IMR-90 (cell line): ENCODE results near the gene PCED1A. TPM values are rescaled to one million over a fixed set of nuclear protein-coding genes. Genes with fewer than 3 reads are reported as not detected.

Experiments used
- ATAC-seq: fragments of 200-7000 bp; cut with Tn5 transposase; 2 replicates; pipeline ENCODE4 v1.9.1; 2020; ENCODE audit warnings: low read depth, mild to moderate bottlenecking, moderate library complexity
- BruUV-seq: library from RNA; stranded (reverse); fragments of 400-500 nt; replicated peaks from 2 replicates; lab custom pipeline; 2021; lab: Mats Ljungman, UMichigan
- CTCF ChIA-PET: fragments of 300-600 bp; formaldehyde crosslinking; extraction: SDS; loops from one replicate; lab custom pipeline; 2021; ENCODE audit warnings: antibody characterized with exemption; lab: Yijun Ruan, JAX
- POLR2A ChIA-PET: fragments of 300-600 bp; sonication (Branson Sonifier 250); formaldehyde crosslinking; loops from one replicate; lab custom pipeline; 2022; ENCODE audit warnings: antibody characterized with exemption; ENCODE audit not compliant: unreplicated experiment; lab: Charles Lee
- DNase-seq: peaks from one replicate; pipeline ENCODE4 v3.0.0; 2013
- H2AFZ ChIP-seq: replicated peaks from 2 replicates; pipeline ENCODE3; 2013; ENCODE audit warnings: low read length, mild to moderate bottlenecking; ENCODE audit not compliant: poor library complexity
- H2AK5ac ChIP-seq: 2 replicates; pipeline ENCODE4 v1.6.1; 2013; ENCODE audit warnings: low read depth, low read length, inconsistent platforms
- H2AK9ac ChIP-seq: replicated peaks from 2 replicates; pipeline ENCODE3; 2013; ENCODE audit warnings: mild to moderate bottlenecking, low read depth, low read length, moderate library complexity; ENCODE audit not compliant: poor library complexity
- H2BK120ac ChIP-seq: 2 replicates; pipeline ENCODE4 v1.6.1; 2013; ENCODE audit warnings: low read depth, low read length, inconsistent platforms
- H2BK15ac ChIP-seq: 3 replicates; pipeline ENCODE4 v1.6.1; 2013; ENCODE audit warnings: low read depth, low read length, inconsistent platforms
- H2BK20ac ChIP-seq: 2 replicates; pipeline ENCODE4 v1.6.1; 2013; ENCODE audit warnings: low read depth, mild to moderate bottlenecking, inconsistent platforms, low read length, moderate library complexity
- H2BK5ac ChIP-seq: 2 replicates; pipeline ENCODE4 v1.6.1; 2013; ENCODE audit warnings: mild to moderate bottlenecking, low read depth, low read length, inconsistent platforms; ENCODE audit not compliant: poor library complexity, severe bottlenecking
- H3K14ac ChIP-seq: replicated peaks from 2 replicates; pipeline ENCODE4 v1.6.1; 2013; ENCODE audit warnings: low read depth, low read length, inconsistent platforms
- H3K18ac ChIP-seq: 2 replicates; pipeline ENCODE4 v1.6.1; 2013; ENCODE audit warnings: low read depth, low read length, control low read depth
- H3K23ac ChIP-seq: 2 replicates; pipeline ENCODE4 v1.6.1; 2013; ENCODE audit warnings: low read depth, low read length, inconsistent platforms
- H3K27ac ChIP-seq: 2 replicates; pipeline ENCODE4 v1.5.1; 2013; ENCODE audit warnings: mild to moderate bottlenecking, control low read depth, low read length; ENCODE audit not compliant: insufficient read depth
- H3K27me3 ChIP-seq: 2 replicates; pipeline ENCODE4 v1.6.1; 2013; ENCODE audit warnings: low read length; ENCODE audit not compliant: control insufficient read depth, insufficient read depth
- H3K36me3 ChIP-seq: 2 replicates; pipeline ENCODE4 v1.6.1; 2013; ENCODE audit warnings: low read length, mixed read lengths; ENCODE audit not compliant: control insufficient read depth, insufficient read depth
- H3K4ac ChIP-seq: 2 replicates; pipeline ENCODE4 v1.6.1; 2013; ENCODE audit warnings: low read depth, low read length, inconsistent platforms
- H3K4me1 ChIP-seq: 2 replicates; pipeline ENCODE4 v1.6.1; 2013; ENCODE audit warnings: low read length, mixed read lengths; ENCODE audit not compliant: control insufficient read depth, insufficient read depth
- H3K4me2 ChIP-seq: 2 replicates; pipeline ENCODE4 v1.6.1; 2013; ENCODE audit warnings: low read depth, mild to moderate bottlenecking, control low read depth, low read length, moderate library complexity
- H3K4me3 ChIP-seq: 2 replicates; pipeline ENCODE4 v1.5.1; 2013; ENCODE audit warnings: low read depth, mild to moderate bottlenecking, control low read depth, low read length, moderate library complexity; ENCODE audit not compliant: insufficient read depth
- H3K56ac ChIP-seq: 2 replicates; pipeline ENCODE4 v1.6.1; 2013; ENCODE audit warnings: low read length, inconsistent platforms; ENCODE audit not compliant: insufficient read depth; ENCODE audit errors: extremely low read depth
- H3K79me1 ChIP-seq, 2 experiments: 2 replicates each; pipeline ENCODE4 v1.6.1; 2013; ENCODE audit warnings: low read length in 2 of 2, inconsistent platforms in 1 of 2, low read depth in 1 of 2
- H3K9ac ChIP-seq: 2 replicates; pipeline ENCODE4 v1.6.1; 2013; ENCODE audit warnings: low read depth, low read length, control low read depth
- H3K9me1 ChIP-seq: 2 replicates; pipeline ENCODE4 v1.6.1; 2013; ENCODE audit warnings: low read length, inconsistent platforms; ENCODE audit not compliant: insufficient read depth
- H3K9me3 ChIP-seq: 2 replicates; pipeline ENCODE4 v1.6.1; 2013; ENCODE audit warnings: low read length; ENCODE audit not compliant: control insufficient read depth, insufficient read depth
- H4K20me1 ChIP-seq: 2 replicates; pipeline ENCODE4 v1.6.1; 2013; ENCODE audit warnings: low read length, inconsistent platforms; ENCODE audit not compliant: insufficient read depth
- H4K5ac ChIP-seq: 2 replicates; pipeline ENCODE4 v1.6.1; 2013; ENCODE audit warnings: mild to moderate bottlenecking, low read depth, low read length, control low read depth
- H4K8ac ChIP-seq, 2 experiments: 2 replicates each; pipeline ENCODE4 v1.6.1; 2013; ENCODE audit warnings: low read depth in 2 of 2, low read length in 2 of 2, control low read depth in 1 of 2, inconsistent platforms in 1 of 2
- H4K91ac ChIP-seq: 2 replicates; pipeline ENCODE4 v1.6.1; 2013; ENCODE audit warnings: low read depth, low read length, inconsistent platforms; ENCODE audit not compliant: insufficient read depth
- BHLHE40 ChIP-seq: fragments of 150-350 bp; IDR thresholded peaks from 2 replicates; pipeline ENCODE4 v1.6.1; 2016; ENCODE audit warnings: mild to moderate bottlenecking, low read depth, low read length
- CEBPB ChIP-seq: IDR thresholded peaks from 2 replicates; pipeline ENCODE4 v1.6.1; 2012; ENCODE audit warnings: low read depth, low read length, improper control_type of control experiment
- CHD1 ChIP-seq: IDR thresholded peaks from 2 replicates; pipeline ENCODE4 v1.6.1; 2012; ENCODE audit warnings: low read depth, low read length, improper control_type of control experiment
- CTCF ChIP-seq: conservative IDR thresholded peaks from 2 replicates; pipeline ENCODE4 v1.5.1; 2012; ENCODE audit warnings: mild to moderate bottlenecking, low read depth, low read length, improper control_type of control experiment
- ELK1 ChIP-seq: fragments of 150-350 bp; IDR thresholded peaks from 2 replicates; pipeline ENCODE4 v1.6.1; 2016; ENCODE audit warnings: low read depth, mild to moderate bottlenecking, low read length, moderate library complexity, borderline replicate concordance
- FOS ChIP-seq: fragments of 150-350 bp; IDR thresholded peaks from 2 replicates; pipeline ENCODE4 v1.6.1; 2016; ENCODE audit warnings: low read depth, low read length
- MAFK ChIP-seq: IDR thresholded peaks from 2 replicates; pipeline ENCODE4 v1.6.1; 2012; ENCODE audit warnings: low read depth, low read length, improper control_type of control experiment
- MAZ ChIP-seq: IDR thresholded peaks from 2 replicates; pipeline ENCODE4 v1.6.1; 2012; ENCODE audit warnings: low read depth, mild to moderate bottlenecking, low read length, improper control_type of control experiment, moderate library complexity, borderline replicate concordance
- MXI1 ChIP-seq: IDR thresholded peaks from 2 replicates; pipeline ENCODE4 v1.6.1; 2012; ENCODE audit warnings: low read depth, mild to moderate bottlenecking, low read length, moderate library complexity, borderline replicate concordance
- NFE2L2 ChIP-seq: fragments of 150-350 bp; IDR thresholded peaks from 2 replicates; pipeline ENCODE4 v1.6.1; 2016; ENCODE audit warnings: low read depth, mild to moderate bottlenecking, low read length
- POLR2A ChIP-seq: IDR thresholded peaks from 2 replicates; pipeline ENCODE4 v1.6.1; 2012; ENCODE audit warnings: mild to moderate bottlenecking, low read depth, low read length
- RAD21 ChIP-seq: IDR thresholded peaks from 2 replicates; pipeline ENCODE4 v1.6.1; 2012; ENCODE audit warnings: low read length, improper control_type of control experiment
- RCOR1 ChIP-seq: IDR thresholded peaks from 2 replicates; pipeline ENCODE4 v1.6.1; 2012; ENCODE audit warnings: mild to moderate bottlenecking, low read length, improper control_type of control experiment; ENCODE audit not compliant: insufficient replicate concordance
- RFX5 ChIP-seq: IDR thresholded peaks from 2 replicates; pipeline ENCODE4 v1.8.0; 2012; ENCODE audit warnings: low read depth, mild to moderate bottlenecking, low read length, moderate library complexity
- SMC3 ChIP-seq: fragments of 150-350 bp; IDR thresholded peaks from 2 replicates; pipeline ENCODE4 v1.6.1; 2016; ENCODE audit warnings: low read depth, mild to moderate bottlenecking, antibody characterized with exemption, low read length, moderate library complexity
- USF2 ChIP-seq: fragments of 150-350 bp; IDR thresholded peaks from 2 replicates; pipeline ENCODE4 v1.6.1; 2017; ENCODE audit warnings: mild to moderate bottlenecking, antibody characterized with exemption, low read length, low read depth
- WGBS, 2 experiments: methylation state at CpG; one replicate each; pipeline versions ENCODE4 v1.1.5 to v1.1.7; 2013; ENCODE audit warnings: missing lambda C conversion rate in 2 of 2; ENCODE audit not compliant: insufficient read length in 1 of 2; ENCODE audit errors: extremely low coverage in 2 of 2; 5-methylcytosine and 5-hydroxymethylcytosine counted together
- dilution Hi-C: fragments of 300-500 bp; cut with HindIII; formaldehyde crosslinking; loops from one replicate; pipeline ENCODE4 v1.14.3; 2018; ENCODE audit warnings: low sequenced_read_pairs; ENCODE audit not compliant: unreplicated experiment
- in situ Hi-C: fragments of 300-500 bp; cut with MboI; formaldehyde crosslinking; loops from 3 replicates; pipeline ENCODE4 v1.14.3; 2019; ENCODE audit warnings: low sequenced_read_pairs, inconsistent platforms, mixed read lengths
- intact Hi-C: fragments of 100-400 bp; cut with micrococcal nuclease; formaldehyde crosslinking; loops from 2 replicates; pipeline ENCODE4 v1.10.0; 2022
- polyA plus RNA-seq, 3 experiments: library from polyadenylated mRNA; depleted of rRNA; stranded (reverse); fragments of >200 nt; gene quantifications; 2 replicates each; pipeline ENCODE4 v1.2.3, GENCODE V29; 2012; ENCODE audit warnings: low replicate concordance in 1 of 3
- total RNA-seq: library from RNA; depleted of rRNA; stranded (reverse); fragments of >200 nt; gene quantifications from 2 replicates; pipeline ENCODE4 v1.2.3, GENCODE V29; 2012

Gene PCED1A
- total and polyA plus RNA-seq, 2 of the 4 experiments (the other 2 are of a cell fraction) = 9.7 to 33.4 TPM

GRCh38 chr20:2889209-2889608 is 48.8 kb upstream of the PCED1A start:
- no peak overlapping the region for H3K4me2 ChIP-seq
- peaks cover 15% of the 10 kb centered on the region for H3K9me1 ChIP-seq
- no peak overlapping the region for H3K18ac ChIP-seq
- ATAC-seq (no peak), DNase-seq (no peak)
- H2AK9ac ChIP-seq = no peak overlapping the region
- H2AFZ ChIP-seq = no peak overlapping the region
- no peak overlapping the region for H3K4ac ChIP-seq
- H3K36me3 ChIP-seq = no peaks in the 10 kb centered on the region
- in situ Hi-C loops = no loop called here
- peaks cover 37% of the 10 kb centered on the region for H4K20me1 ChIP-seq
- no peak overlapping the region for H2BK15ac ChIP-seq
- H3K4me1 ChIP-seq = no peaks in the 10 kb centered on the region; the same call in 1 of the 2 replicates
- no peak overlapping the region for H3K23ac ChIP-seq
- no peak overlapping the region for H2BK20ac ChIP-seq
- H3K9ac ChIP-seq = no peak overlapping the region
- H4K5ac ChIP-seq = no peak overlapping the region
- H3K14ac ChIP-seq = no peak overlapping the region
- no peaks in the 10 kb centered on the region for H3K9me3 ChIP-seq
- H2BK120ac ChIP-seq = no peak overlapping the region
- CTCF ChIA-PET = no interaction called here
- POLR2A ChIA-PET = no interaction called here
- no peak overlapping the region for H4K8ac ChIP-seq
- no CpG with 5 or more reads among the region's 1 CpG for WGBS, 2 experiments
- TF ChIP-seq ELK1 (no peak), RAD21 (no peak), MXI1 (no peak), FOS (no peak), NFE2L2 (no peak), MAFK (no peak), RCOR1 (no peak), SMC3 (no peak), RFX5 (no peak), BHLHE40 (no peak), USF2 (no peak), MAZ (no peak), CEBPB (no peak), POLR2A (no peak), CTCF (no peak), CHD1 (no peak)
- no peak overlapping the region for H2AK5ac ChIP-seq
- no peak overlapping the region for H2BK5ac ChIP-seq
- BruUV-seq = no TSS peak
- H3K56ac ChIP-seq = no peak overlapping the region
- intact Hi-C loops = no loop called here
- no peak overlapping the region for H3K27ac ChIP-seq
- no peak overlapping the region for H4K91ac ChIP-seq
- H3K4me3 ChIP-seq = no peak overlapping the region
- peaks cover 32 to 70% of the 10 kb centered on the region in 2 experiments for H3K79me1 ChIP-seq
- no peaks in the 10 kb centered on the region for H3K27me3 ChIP-seq
- dilution Hi-C loops = no loop called here
